Measurements from ENCODE around the gene ENOX1. TPM values are rescaled to one million over a fixed set of nuclear protein-coding genes. Genes with fewer than 3 reads are reported as not detected.

The ENOX1 gene
- total RNA-seq, 4 donors from 2014 or later = 2.2 to 8.9 (median 6.2) TPM

GRCh38 chr13:43243711-43244110 lies 543.1 kb downstream of the ENOX1 start:
- DNase-seq (ENCODE audit: low spot score) (no peak), ATAC-seq (ENCODE audit: low FRiP score) (no peak)
- TF ChIP-seq, protein P1, sequence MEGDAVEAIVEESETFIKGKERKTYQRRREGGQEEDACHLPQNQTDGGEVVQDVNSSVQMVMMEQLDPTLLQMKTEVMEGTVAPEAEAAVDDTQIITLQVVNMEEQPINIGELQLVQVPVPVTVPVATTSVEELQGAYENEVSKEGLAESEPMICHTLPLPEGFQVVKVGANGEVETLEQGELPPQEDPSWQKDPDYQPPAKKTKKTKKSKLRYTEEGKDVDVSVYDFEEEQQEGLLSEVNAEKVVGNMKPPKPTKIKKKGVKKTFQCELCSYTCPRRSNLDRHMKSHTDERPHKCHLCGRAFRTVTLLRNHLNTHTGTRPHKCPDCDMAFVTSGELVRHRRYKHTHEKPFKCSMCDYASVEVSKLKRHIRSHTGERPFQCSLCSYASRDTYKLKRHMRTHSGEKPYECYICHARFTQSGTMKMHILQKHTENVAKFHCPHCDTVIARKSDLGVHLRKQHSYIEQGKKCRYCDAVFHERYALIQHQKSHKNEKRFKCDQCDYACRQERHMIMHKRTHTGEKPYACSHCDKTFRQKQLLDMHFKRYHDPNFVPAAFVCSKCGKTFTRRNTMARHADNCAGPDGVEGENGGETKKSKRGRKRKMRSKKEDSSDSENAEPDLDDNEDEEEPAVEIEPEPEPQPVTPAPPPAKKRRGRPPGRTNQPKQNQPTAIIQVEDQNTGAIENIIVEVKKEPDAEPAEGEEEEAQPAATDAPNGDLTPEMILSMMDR (IDR thresholded peaks at IDR 0.05) = no peak

DNA sequence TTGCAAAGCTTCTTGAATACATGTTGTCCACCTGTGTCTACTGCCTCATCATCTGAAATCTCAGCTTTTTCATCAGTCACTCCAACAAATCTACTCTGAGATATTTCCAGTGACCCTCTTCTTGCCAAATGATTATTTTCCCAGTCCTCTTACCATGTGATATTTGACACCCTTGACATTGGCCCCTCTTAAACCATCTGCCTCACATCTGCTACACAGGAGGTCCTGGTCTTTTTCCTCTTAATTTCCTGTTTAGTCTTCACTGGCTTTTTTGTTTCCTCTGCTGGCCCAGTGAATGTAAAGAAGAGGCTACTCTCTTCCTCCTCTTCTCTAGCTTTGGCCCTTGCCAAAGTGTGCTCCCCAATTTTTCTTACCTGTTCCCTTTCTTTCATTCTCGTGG lies 544.7 kb downstream of the ENOX1 start:
- DNase-seq (ENCODE audit: low spot score) = no peak
- no peak for ATAC-seq (ENCODE audit: low FRiP score)
- TF ChIP-seq, protein P1 (IDR thresholded peaks at IDR 0.05) = no peak

DNA sequence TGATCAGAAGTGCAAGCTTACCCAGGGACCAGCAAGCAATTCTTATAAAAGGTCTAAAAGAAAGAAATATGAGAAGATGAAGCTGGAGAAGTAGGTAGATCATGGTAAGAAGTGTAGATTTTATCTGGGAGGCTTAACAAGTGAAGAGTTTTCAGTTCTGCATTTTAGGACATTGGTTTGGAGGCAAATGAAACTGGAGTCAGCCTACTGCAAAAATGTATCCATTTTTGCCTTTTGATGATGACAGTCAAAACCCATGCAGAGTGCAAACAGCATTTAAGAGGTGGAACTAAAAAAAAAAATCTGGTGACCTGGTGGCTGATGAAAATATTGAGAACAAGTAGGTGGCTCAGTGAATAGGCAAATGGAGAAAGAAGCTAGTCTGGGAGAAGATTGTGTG lies 546.5 kb downstream of the ENOX1 start:
- ATAC-seq (ENCODE audit: low FRiP score) = no peak
- no peak for DNase-seq (ENCODE audit: low spot score)
- TF ChIP-seq, protein P1 (IDR thresholded peaks at IDR 0.05) = no peak

GRCh38 chr13:43239275-43239840 lies 547.4 kb downstream of the ENOX1 start:
- TF ChIP-seq, protein P1 (IDR thresholded peaks at IDR 0.05) = no peak
- DNase-seq (ENCODE audit: low spot score) = no peak
- ATAC-seq (ENCODE audit: low FRiP score) = no peak

GRCh38 chr13:43238341-43239083 lies 548.3 kb downstream of the ENOX1 start:
- DNase-seq (ENCODE audit: low spot score) (no peak), ATAC-seq (ENCODE audit: low FRiP score) (no peak)
- TF ChIP-seq, protein P1 (IDR thresholded peaks at IDR 0.05) = no peak

DNA sequence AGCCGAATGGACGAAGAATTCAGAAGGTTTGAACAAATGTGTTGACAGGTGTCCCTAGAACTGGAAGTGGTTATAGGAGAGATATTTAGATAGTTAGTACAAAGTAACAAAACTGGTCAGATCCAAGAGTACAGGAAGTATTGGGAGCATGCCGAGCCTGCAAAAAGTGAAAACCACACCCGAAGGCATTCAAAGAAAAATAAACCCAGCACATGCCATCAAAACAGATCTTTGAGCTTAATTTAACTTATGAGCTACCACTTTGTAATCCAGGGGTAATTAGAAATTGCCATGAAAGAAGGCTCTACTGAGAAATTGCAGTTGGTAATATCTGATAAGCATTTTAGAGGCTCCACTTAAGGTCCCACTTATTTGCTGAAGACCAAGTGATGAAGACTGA lies 549.2 kb downstream of the ENOX1 start:
- TF ChIP-seq, protein P1 (IDR thresholded peaks at IDR 0.05) = no peak
- ATAC-seq (ENCODE audit: low FRiP score) (no peak), DNase-seq (ENCODE audit: low spot score) (no peak)

- DNase-seq (ENCODE audit: low spot score) (no peak), ATAC-seq (ENCODE audit: low FRiP score) (no peak)
- TF ChIP-seq, protein P1 (IDR thresholded peaks at IDR 0.05) = no peak
Measured at GRCh38 chr13:43235028-43235427, 551.7 kb downstream of the ENOX1 start.

Measured in omental fat pad (tissue), 4 donors.